Nephron progenitor cell (in vitro differentiated cells): ENCODE results near the gene ATRN.

Experiments
- DNase-seq: peaks from one replicate; pipeline ENCODE4 v3.0.0; 2021
- H3K27ac Mint-ChIP-seq: 2 replicates; pipeline ENCODE4 v1.8.0; 2021; ENCODE audit warnings: mild to moderate bottlenecking, moderate library complexity, mixed read lengths
- H3K27me3 Mint-ChIP-seq: 2 replicates; pipeline ENCODE4 v1.8.0; 2021; ENCODE audit warnings: mild to moderate bottlenecking, low read depth, mixed read lengths; ENCODE audit not compliant: poor library complexity
- H3K36me3 Mint-ChIP-seq: 2 replicates; pipeline ENCODE4 v1.8.0; 2021; ENCODE audit warnings: low read depth, mixed read lengths
- H3K4me1 Mint-ChIP-seq: 2 replicates; pipeline ENCODE4 v1.8.0; 2021; ENCODE audit warnings: mixed read lengths
- H3K4me3 Mint-ChIP-seq: 2 replicates; pipeline ENCODE4 v1.8.0; 2021; ENCODE audit warnings: mild to moderate bottlenecking, moderate library complexity, mixed read lengths
- H3K9me3 Mint-ChIP-seq: 2 replicates; pipeline ENCODE4 v1.8.0; 2021; ENCODE audit warnings: mild to moderate bottlenecking, moderate library complexity, mixed read lengths
- TF ChIP-seq, protein P1 (sequence below): fragments of 200-600 bp; sonication (generic); IDR thresholded peaks from 2 replicates; pipeline ENCODE4 v1.5.0; 2021; ENCODE audit warnings: antibody characterized with exemption

Gene ATRN

DNA sequence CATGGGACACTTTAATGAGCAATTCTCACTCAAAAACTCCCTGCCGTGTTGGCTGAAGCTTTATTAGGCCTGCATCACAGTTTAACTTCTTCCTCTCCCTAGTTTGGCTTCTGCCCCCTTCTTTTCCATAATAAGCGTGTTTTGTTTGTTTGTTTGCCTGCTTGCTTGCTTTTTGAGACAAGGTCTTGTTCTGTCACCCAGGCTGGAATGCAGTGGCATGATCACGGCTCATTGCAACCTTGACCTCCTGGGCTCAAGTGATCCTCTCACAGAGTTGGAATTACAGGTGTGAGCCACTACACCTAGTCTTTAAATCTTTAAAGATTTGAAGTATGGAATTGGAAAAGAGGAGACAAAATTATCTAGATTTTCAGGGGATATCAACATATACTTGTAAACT lies 38.0 kb upstream of the ATRN start:
- no peak for DNase-seq
- no peak overlapping the region for H3K27ac Mint-ChIP-seq
- H3K9me3 Mint-ChIP-seq, result no peaks in the 10 kb centered on the region
- H3K4me1 Mint-ChIP-seq, result no peaks in the 10 kb centered on the region
- TF ChIP-seq, protein P1, sequence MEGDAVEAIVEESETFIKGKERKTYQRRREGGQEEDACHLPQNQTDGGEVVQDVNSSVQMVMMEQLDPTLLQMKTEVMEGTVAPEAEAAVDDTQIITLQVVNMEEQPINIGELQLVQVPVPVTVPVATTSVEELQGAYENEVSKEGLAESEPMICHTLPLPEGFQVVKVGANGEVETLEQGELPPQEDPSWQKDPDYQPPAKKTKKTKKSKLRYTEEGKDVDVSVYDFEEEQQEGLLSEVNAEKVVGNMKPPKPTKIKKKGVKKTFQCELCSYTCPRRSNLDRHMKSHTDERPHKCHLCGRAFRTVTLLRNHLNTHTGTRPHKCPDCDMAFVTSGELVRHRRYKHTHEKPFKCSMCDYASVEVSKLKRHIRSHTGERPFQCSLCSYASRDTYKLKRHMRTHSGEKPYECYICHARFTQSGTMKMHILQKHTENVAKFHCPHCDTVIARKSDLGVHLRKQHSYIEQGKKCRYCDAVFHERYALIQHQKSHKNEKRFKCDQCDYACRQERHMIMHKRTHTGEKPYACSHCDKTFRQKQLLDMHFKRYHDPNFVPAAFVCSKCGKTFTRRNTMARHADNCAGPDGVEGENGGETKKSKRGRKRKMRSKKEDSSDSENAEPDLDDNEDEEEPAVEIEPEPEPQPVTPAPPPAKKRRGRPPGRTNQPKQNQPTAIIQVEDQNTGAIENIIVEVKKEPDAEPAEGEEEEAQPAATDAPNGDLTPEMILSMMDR, result no peak
- no peaks in the 10 kb centered on the region for H3K36me3 Mint-ChIP-seq
- peaks cover 10% of the 10 kb centered on the region for H3K27me3 Mint-ChIP-seq
- H3K4me3 Mint-ChIP-seq, result no peak overlapping the region

DNA sequence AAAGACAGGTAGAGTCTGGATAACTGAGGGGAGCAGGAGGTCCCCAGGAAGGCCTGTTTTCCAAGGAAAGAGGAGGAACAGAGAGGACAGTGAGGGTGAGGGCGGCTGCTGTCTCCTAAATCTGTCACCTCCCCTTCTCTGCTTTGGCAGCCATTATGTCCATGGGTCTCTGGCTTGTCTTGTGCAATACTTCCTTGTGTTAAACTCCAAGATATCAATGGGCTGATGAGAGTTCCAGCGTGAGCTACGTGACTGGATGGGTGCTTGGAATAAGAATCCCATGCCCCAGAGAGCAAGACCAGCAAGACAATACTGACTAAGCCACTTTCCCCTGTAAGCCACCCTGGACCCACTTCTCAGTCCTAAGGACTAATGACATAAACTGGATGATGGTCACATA lies 37.1 kb upstream of the ATRN start:
- TF ChIP-seq, protein P1, result no peak
- Mint-ChIP-seq H3K27me3 (peaks cover 10% of the 10 kb centered on the region), H3K9me3 (no peaks in the 10 kb centered on the region), H3K4me3 (no peak overlapping the region), H3K27ac (no peak overlapping the region), H3K4me1 (no peaks in the 10 kb centered on the region), H3K36me3 (no peaks in the 10 kb centered on the region)
- DNase-seq, result no peak

GRCh38 chr20:3434232-3434631 lies 36.6 kb upstream of the ATRN start:
- TF ChIP-seq, protein P1, result no peak
- peaks cover 10% of the 10 kb centered on the region for H3K27me3 Mint-ChIP-seq
- no peak overlapping the region for H3K4me3 Mint-ChIP-seq
- no peaks in the 10 kb centered on the region for H3K36me3 Mint-ChIP-seq
- H3K4me1 Mint-ChIP-seq, result no peaks in the 10 kb centered on the region
- no peak overlapping the region for H3K27ac Mint-ChIP-seq
- no peaks in the 10 kb centered on the region for H3K9me3 Mint-ChIP-seq
- no peak for DNase-seq

GRCh38 chr20:3436864-3437574 lies 33.8 kb upstream of the ATRN start:
- H3K27me3 Mint-ChIP-seq, result peaks cover 5% of the 10 kb centered on the region
- no peak overlapping the region for H3K27ac Mint-ChIP-seq
- no peaks in the 10 kb centered on the region for H3K4me1 Mint-ChIP-seq
- peaks cover 16% of the 10 kb centered on the region for H3K9me3 Mint-ChIP-seq
- no peak for DNase-seq
- TF ChIP-seq, protein P1, result no peak
- H3K4me3 Mint-ChIP-seq, result no peak overlapping the region
- H3K36me3 Mint-ChIP-seq, result no peaks in the 10 kb centered on the region

- peaks cover 5% of the 10 kb centered on the region for H3K9me3 Mint-ChIP-seq
- H3K4me1 Mint-ChIP-seq, result no peaks in the 10 kb centered on the region
- H3K27me3 Mint-ChIP-seq, result peaks cover 8% of the 10 kb centered on the region
- no peak for DNase-seq
- TF ChIP-seq, protein P1, result no peak
- H3K27ac Mint-ChIP-seq, result no peak overlapping the region
- H3K4me3 Mint-ChIP-seq, result no peak overlapping the region
- no peaks in the 10 kb centered on the region for H3K36me3 Mint-ChIP-seq
Observed at GRCh38 chr20:3446779-3447178, 24.0 kb upstream of the ATRN start.

- Mint-ChIP-seq H3K4me1 (peaks cover 3% of the 10 kb centered on the region), H3K27me3 (peaks cover 10% of the 10 kb centered on the region)
Observed at GRCh38 chr20:3447321-3447720, 23.5 kb upstream of the ATRN start.

More at GRCh38 chr20:3447321-3447720, 23.5 kb upstream of the ATRN start:
- H3K36me3 Mint-ChIP-seq, result no peaks in the 10 kb centered on the region
- H3K9me3 Mint-ChIP-seq, result no peaks in the 10 kb centered on the region
- H3K4me3 Mint-ChIP-seq, result no peak overlapping the region
- TF ChIP-seq, protein P1, result no peak
- peak overlapping the region; percentile 52 for H3K27ac Mint-ChIP-seq
- no peak for DNase-seq
